H9 (cell line): ENCODE data around the gene PKP1. TPM values are rescaled to one million over a fixed set of nuclear protein-coding genes. Genes with fewer than 3 reads are reported as not detected.

Source experiments
- DNase-seq: peaks from one replicate; pipeline ENCODE4 v3.0.0-alpha.2; 2017
- H2AFZ ChIP-seq: one replicate; pipeline ENCODE4 v1.6.1; 2013; ENCODE audit warnings: mild to moderate bottlenecking, low read length, control low read depth, moderate library complexity
- H2AK5ac ChIP-seq: 2 replicates; pipeline ENCODE4 v1.6.1; 2013; ENCODE audit warnings: low read length, control low read depth, mixed read lengths; ENCODE audit not compliant: insufficient read length
- H2BK120ac ChIP-seq: one replicate; pipeline ENCODE4 v1.6.1; 2013; ENCODE audit warnings: low read depth, mild to moderate bottlenecking, low read length, control low read depth, inconsistent platforms; ENCODE audit not compliant: poor library complexity, severe bottlenecking
- H2BK12ac ChIP-seq: 2 replicates; pipeline ENCODE4 v1.6.1; 2013; ENCODE audit warnings: low read length, control low read depth, mixed read lengths, low read depth; ENCODE audit not compliant: insufficient read length
- H2BK15ac ChIP-seq: 2 replicates; pipeline ENCODE4 v1.6.1; 2013; ENCODE audit warnings: low read depth, low read length, control low read depth
- H2BK20ac ChIP-seq: one replicate; pipeline ENCODE4 v1.6.1; 2013; ENCODE audit warnings: low read depth, mild to moderate bottlenecking, low read length, control low read depth, inconsistent platforms; ENCODE audit not compliant: poor library complexity, severe bottlenecking
- H2BK5ac ChIP-seq: 2 replicates; pipeline ENCODE4 v1.6.1; 2013; ENCODE audit warnings: low read length, control low read depth, mixed read lengths; ENCODE audit not compliant: insufficient read length
- H3K14ac ChIP-seq: 2 replicates; pipeline ENCODE4 v1.6.1; 2013; ENCODE audit warnings: low read length, control low read depth; ENCODE audit not compliant: insufficient read depth
- H3K18ac ChIP-seq: 2 replicates; pipeline ENCODE4 v1.6.1; 2013; ENCODE audit warnings: low read depth, mild to moderate bottlenecking, mixed read lengths, low read length, control low read depth; ENCODE audit not compliant: insufficient read length
- H3K23ac ChIP-seq: 2 replicates; pipeline ENCODE4 v1.6.1; 2013; ENCODE audit warnings: low read length, control low read depth, mixed read lengths, low read depth; ENCODE audit not compliant: insufficient read length
- H3K23me2 ChIP-seq: 2 replicates; pipeline ENCODE4 v1.6.1; 2013; ENCODE audit warnings: low read depth, mild to moderate bottlenecking, mixed read lengths, low read length, control low read depth; ENCODE audit not compliant: insufficient read length, poor library complexity, severe bottlenecking
- H3K27ac ChIP-seq: 2 replicates; pipeline ENCODE4 v1.5.1; 2013; ENCODE audit warnings: low read length, control low read depth, mixed read lengths, low read depth; ENCODE audit not compliant: insufficient read length
- H3K27me3 ChIP-seq: 2 replicates; pipeline ENCODE4 v1.6.1; 2013; ENCODE audit warnings: low read length, control low read depth, inconsistent platforms; ENCODE audit not compliant: insufficient read depth
- H3K4ac ChIP-seq: 2 replicates; pipeline ENCODE4 v1.6.1; 2013; ENCODE audit warnings: low read depth, mild to moderate bottlenecking, control low read depth, inconsistent platforms, low read length, moderate library complexity
- H3K4me1 ChIP-seq: 2 replicates; pipeline ENCODE4 v1.6.1; 2013; ENCODE audit warnings: low read length, control low read depth, inconsistent platforms; ENCODE audit not compliant: insufficient read depth
- H3K4me2 ChIP-seq: 2 replicates; pipeline ENCODE4 v1.6.1; 2013; ENCODE audit warnings: low read length, control low read depth, mixed read lengths; ENCODE audit not compliant: insufficient read length, insufficient read depth
- H3K56ac ChIP-seq: 2 replicates; pipeline ENCODE4 v1.6.1; 2013; ENCODE audit warnings: low read depth, mild to moderate bottlenecking, mixed read lengths, low read length, control low read depth; ENCODE audit not compliant: insufficient read length
- H3K79me1 ChIP-seq: 2 replicates; pipeline ENCODE4 v1.6.1; 2013; ENCODE audit warnings: low read depth, mild to moderate bottlenecking, moderate library complexity, low read length, control low read depth, inconsistent platforms; ENCODE audit not compliant: insufficient read depth, poor library complexity, severe bottlenecking
- H3K79me2 ChIP-seq: 2 replicates; pipeline ENCODE4 v1.6.1; 2013; ENCODE audit warnings: low read length, control low read depth, inconsistent platforms; ENCODE audit not compliant: insufficient read depth
- H3K9ac ChIP-seq: 2 replicates; pipeline ENCODE4 v1.6.1; 2013; ENCODE audit warnings: low read length, control low read depth, mixed read lengths; ENCODE audit not compliant: insufficient read length; ENCODE audit errors: extremely low read depth
- H3K9me3 ChIP-seq: one replicate; pipeline ENCODE4 v1.6.1; 2013; ENCODE audit warnings: low read depth, low read length, inconsistent platforms; ENCODE audit not compliant: control insufficient read depth
- H3T11ph ChIP-seq: one replicate; pipeline ENCODE4 v1.6.1; 2013; ENCODE audit warnings: mild to moderate bottlenecking, low read length, control low read depth, inconsistent platforms
- H4K20me1 ChIP-seq: one replicate; pipeline ENCODE4 v1.6.1; 2013; ENCODE audit not compliant: control insufficient read depth, insufficient read length, insufficient read depth
- H4K5ac ChIP-seq: 2 replicates; pipeline ENCODE4 v1.6.1; 2013; ENCODE audit warnings: low read depth, mild to moderate bottlenecking, mixed read lengths, low read length, control low read depth; ENCODE audit not compliant: insufficient read length
- H4K8ac ChIP-seq: replicated peaks from 2 replicates; pipeline ENCODE4 v1.6.1; 2013; ENCODE audit warnings: low read length, control low read depth, mixed read lengths, low read depth; ENCODE audit not compliant: insufficient read length
- H4K91ac ChIP-seq: 2 replicates; pipeline ENCODE4 v1.6.1; 2013; ENCODE audit warnings: low read depth, mild to moderate bottlenecking, moderate library complexity, mixed read lengths, low read length, control low read depth; ENCODE audit not compliant: insufficient read length
- H3K27ac Mint-ChIP-seq, 3 experiments: 2 replicates in 2 of 3; 3 replicates in 1 of 3; pipeline ENCODE4 v1.8.0; 2020 to 2021; ENCODE audit warnings: mixed read lengths in 3 of 3, mild to moderate bottlenecking in 1 of 3, moderate library complexity in 1 of 3
- H3K27me3 Mint-ChIP-seq: 2 replicates; pipeline ENCODE4 v1.8.0; 2021; ENCODE audit warnings: low read depth, mild to moderate bottlenecking, moderate library complexity, mixed read lengths
- H3K36me3 Mint-ChIP-seq, 3 experiments: 2 replicates in 2 of 3; 3 replicates in 1 of 3; pipeline ENCODE4 v1.8.0; 2020 to 2021; ENCODE audit warnings: low read depth in 3 of 3, mixed read lengths in 3 of 3; ENCODE audit not compliant: insufficient read depth in 1 of 3
- H3K4me1 Mint-ChIP-seq, 2 experiments: 2 replicates each; pipeline ENCODE4 v1.8.0; 2020; ENCODE audit warnings: mixed read lengths in 2 of 2
- H3K4me3 Mint-ChIP-seq, 2 experiments: 2 replicates in 1 of 2; 3 replicates in 1 of 2; pipeline ENCODE4 v1.8.0; 2020 to 2021; ENCODE audit warnings: mild to moderate bottlenecking in 2 of 2, mixed read lengths in 2 of 2, moderate library complexity in 1 of 2
- H3K9me3 Mint-ChIP-seq, 2 experiments: 2 replicates in 1 of 2; 3 replicates in 1 of 2; pipeline ENCODE4 v1.8.0; 2020; ENCODE audit warnings: mild to moderate bottlenecking in 2 of 2, mixed read lengths in 2 of 2, moderate library complexity in 1 of 2
- CTCF ChIP-seq: fragments of 200-600 bp; sonication (generic); conservative IDR thresholded peaks from 3 replicates; pipeline ENCODE4 v1.8.0; 2021; ENCODE audit warnings: antibody characterized with exemption, mild to moderate bottlenecking
- WGBS: extraction: QIAGEN DNeasy Blood & Tissue Kit; methylation state at CpG from one replicate; pipeline ENCODE4 v1.1.7; 2013; ENCODE audit warnings: missing lambda C conversion rate, low lambda C conversion rate, mixed read lengths; ENCODE audit not compliant: insufficient read length; ENCODE audit errors: extremely low coverage; 5-methylcytosine and 5-hydroxymethylcytosine counted together
- total RNA-seq: library from RNA; stranded (reverse); gene quantifications from 2 replicates; pipeline ENCODE4 v1.2.1, GENCODE V29; 2021

The PKP1 gene
- total RNA-seq, 1 experiment from 2014 or later = 0.09 TPM

- Histone ChIP-seq H3K79me1 (no peaks in the 10 kb centered on the region), H3K4me1 (no peaks in the 10 kb centered on the region), H3K23me2 (no peaks in the 10 kb centered on the region), H2AFZ (no peak overlapping the region), H3K56ac (no peak overlapping the region), H2BK5ac (no peak overlapping the region), H3K18ac (no peak overlapping the region), H3K27ac (no peak overlapping the region), H3K23ac (no peak overlapping the region), H2BK120ac (no peak overlapping the region), H3K27me3 (no peaks in the 10 kb centered on the region), H4K91ac (no peak overlapping the region), H2AK5ac (no peak overlapping the region), H2BK20ac (no peak overlapping the region), H4K8ac (no peak overlapping the region), H3K9ac (no peak overlapping the region), H3K9me3 (no peaks in the 10 kb centered on the region), H3T11ph (no peak overlapping the region), H3K4me2 (no peak overlapping the region), H3K4ac (no peak overlapping the region), H3K14ac (no peak overlapping the region), H3K79me2 (no peaks in the 10 kb centered on the region), H4K20me1 (peaks cover 4% of the 10 kb centered on the region), H2BK12ac (no peak overlapping the region), H2BK15ac (no peak overlapping the region), H4K5ac (no peak overlapping the region)
- Mint-ChIP-seq H3K27ac (no peak overlapping the region), H3K9me3 (no peaks in the 10 kb centered on the region), H3K4me3 (no peak overlapping the region), H3K36me3 (no peaks in the 10 kb centered on the region), H3K4me1 (no peaks in the 10 kb centered on the region), H3K27me3 (peaks cover 3% of the 10 kb centered on the region)
- DNase-seq = no peak
- WGBS = no CpG with 5 or more reads among the region's 10 CpGs
- no peak for TF ChIP-seq CTCF
These were observed 32.8 kb upstream of the PKP1 start for GRCh38 chr1:201250326-201251011.
